Neural cell (in vitro differentiated cells): ENCODE results near the gene MINAR1. TPM values are rescaled to one million over a fixed set of nuclear protein-coding genes. Genes with fewer than 3 reads are reported as not detected.

Experiments used
- H2AFZ ChIP-seq: fragments of 200-600, 300-800 bp; sonication (generic), shearing (Covaris generic); 2 replicates; pipeline ENCODE4 v1.6.0; 2014; ENCODE audit warnings: low read depth, mild to moderate bottlenecking, antibody characterized with exemption, low read length, moderate library complexity
- H3F3A ChIP-seq: fragments of 200-600 bp; shearing (Covaris generic); 2 replicates; pipeline ENCODE4 v1.6.1; 2016; ENCODE audit warnings: mild to moderate bottlenecking, moderate library complexity, mixed read lengths, antibody characterized with exemption, low read length; ENCODE audit not compliant: insufficient read depth, poor library complexity, severe bottlenecking
- H3K27ac ChIP-seq: fragments of 200-600, 300-800 bp; sonication (generic), shearing (Covaris generic); 2 replicates; pipeline ENCODE4 v1.5.1; 2014; ENCODE audit warnings: mild to moderate bottlenecking, low read length, moderate library complexity
- H3K27me3 ChIP-seq: fragments of 300-800, 200-600 bp; sonication (generic), shearing (Covaris generic); 2 replicates; pipeline ENCODE4 v1.6.0; 2014; ENCODE audit warnings: mild to moderate bottlenecking, low read depth, low read length, moderate library complexity; ENCODE audit not compliant: insufficient read depth
- H3K36me3 ChIP-seq: fragments of 300-800, 200-600 bp; sonication (generic), shearing (Covaris generic); 2 replicates; pipeline ENCODE4 v1.5.1; 2014; ENCODE audit warnings: mild to moderate bottlenecking, antibody characterized with exemption, low read length, moderate library complexity; ENCODE audit not compliant: insufficient read depth
- H3K4me2 ChIP-seq: fragments of 300-800, 200-600 bp; sonication (generic), shearing (Covaris generic); 2 replicates; pipeline ENCODE4 v1.6.0; 2014; ENCODE audit warnings: mild to moderate bottlenecking, low read length
- H3K4me3 ChIP-seq: fragments of 300-800, 200-600 bp; sonication (generic), shearing (Covaris generic); 2 replicates; pipeline ENCODE4 v1.5.1; 2014; ENCODE audit warnings: mild to moderate bottlenecking, low read length, moderate library complexity
- H3K79me2 ChIP-seq: fragments of 200-600 bp; shearing (Covaris generic); replicated peaks from 2 replicates; pipeline ENCODE4 v1.6.0; 2014; ENCODE audit warnings: mild to moderate bottlenecking, low read length, moderate library complexity; ENCODE audit not compliant: insufficient read depth
- H3K9ac ChIP-seq: fragments of 300-800, 200-600 bp; sonication (generic), shearing (Covaris generic); 2 replicates; pipeline ENCODE4 v1.6.1; 2016; ENCODE audit warnings: mild to moderate bottlenecking, low read length, mixed read lengths
- H3K9me2 ChIP-seq: fragments of 200-600 bp; shearing (Covaris generic); 2 replicates; pipeline ENCODE4 v1.6.1; 2016; ENCODE audit warnings: mild to moderate bottlenecking, low read length, mixed read lengths; ENCODE audit not compliant: insufficient read depth
- H3K9me3 ChIP-seq: fragments of 200-600, 300-800 bp; sonication (generic), shearing (Covaris generic); 2 replicates; pipeline ENCODE4 v1.6.1; 2016; ENCODE audit warnings: mild to moderate bottlenecking, mixed run types, low read length, moderate library complexity, mixed read lengths
- H4K20me1 ChIP-seq: fragments of 200-600 bp; shearing (Covaris generic); 2 replicates; pipeline ENCODE4 v1.6.1; 2016; ENCODE audit warnings: mild to moderate bottlenecking, mixed run types; ENCODE audit not compliant: insufficient read depth
- CTCF ChIP-seq: fragments of 450-650 bp; IDR thresholded peaks from 2 replicates; pipeline ENCODE4 v1.5.1; 2014; ENCODE audit warnings: antibody characterized with exemption, mild to moderate bottlenecking, moderate library complexity; ENCODE audit not compliant: poor library complexity, severe bottlenecking
- EP300 ChIP-seq: fragments of 450-650 bp; conservative IDR thresholded peaks from 2 replicates; pipeline ENCODE4 v1.6.1; 2014; ENCODE audit warnings: antibody characterized with exemption, mild to moderate bottlenecking, moderate library complexity; ENCODE audit not compliant: poor library complexity, severe bottlenecking
- EZH2 ChIP-seq: fragments of 200-600, 300-800 bp; shearing (Covaris generic), sonication (generic); IDR thresholded peaks from 2 replicates; pipeline ENCODE4 v1.6.1; 2014; ENCODE audit warnings: antibody characterized with exemption, low read length, borderline replicate concordance, mild to moderate bottlenecking; ENCODE audit not compliant: insufficient read depth, poor library complexity, severe bottlenecking
- MXI1 ChIP-seq: fragments of 450-650 bp; conservative IDR thresholded peaks from 2 replicates; pipeline ENCODE4 v1.6.1; 2014; ENCODE audit warnings: antibody characterized with exemption, mild to moderate bottlenecking; ENCODE audit not compliant: poor library complexity, severe bottlenecking
- POLR2AphosphoS5 ChIP-seq: IDR thresholded peaks from 2 replicates; pipeline ENCODE4 v1.6.1; 2012
- RAD21 ChIP-seq: fragments of 450-650 bp; conservative IDR thresholded peaks from 2 replicates; pipeline ENCODE4 v1.6.1; 2014; ENCODE audit warnings: antibody characterized with exemption, mild to moderate bottlenecking, moderate library complexity
- REST ChIP-seq: IDR thresholded peaks from 2 replicates; pipeline ENCODE4 v1.6.1; 2012; ENCODE audit warnings: borderline replicate concordance
- SMC3 ChIP-seq: fragments of 450-650 bp; conservative IDR thresholded peaks from 2 replicates; pipeline ENCODE4 v1.6.1; 2014; ENCODE audit warnings: antibody characterized with exemption, mild to moderate bottlenecking, moderate library complexity; ENCODE audit not compliant: poor library complexity
- TAF1 ChIP-seq: IDR thresholded peaks from 2 replicates; pipeline ENCODE4 v1.6.1; 2012; ENCODE audit warnings: low read depth
- polyA plus RNA-seq: library from polyadenylated mRNA; depleted of rRNA; stranded (reverse); fragments of >200 nt; gene quantifications from 2 replicates; pipeline ENCODE4 v1.2.3, GENCODE V29; 2014

Gene MINAR1
- polyA plus RNA-seq, 1 donor from 2014 or later = 3.1 TPM

- Histone ChIP-seq H3K9me3 (no peaks in the 10 kb centered on the region), H3K79me2 (no peaks in the 10 kb centered on the region), H3K9me2 (no peaks in the 10 kb centered on the region), H4K20me1 (no peaks in the 10 kb centered on the region), H3K27me3 (no peaks in the 10 kb centered on the region), H3K4me2 (no peak overlapping the region), H2AFZ (no peak overlapping the region), H3K4me3 (no peak overlapping the region), H3K36me3 (no peaks in the 10 kb centered on the region), H3K9ac (no peak overlapping the region), H3F3A (no peaks in the 10 kb centered on the region), H3K27ac (no peak overlapping the region)
- no peak for TF ChIP-seq REST
- TF ChIP-seq CTCF = no peak
- TF ChIP-seq EZH2 = no peak
- TF ChIP-seq TAF1 = no peak
- TF ChIP-seq SMC3 = no peak
- TF ChIP-seq MXI1 = no peak
- TF ChIP-seq POLR2AphosphoS5 = no peak
- TF ChIP-seq RAD21 = no peak
- no peak for TF ChIP-seq EP300
These were observed 35.3 kb upstream of the MINAR1 start for GRCh38 chr15:79396850-79397249.

GRCh38 chr15:79397269-79397910 lies 34.7 kb upstream of the MINAR1 start:
- TF ChIP-seq MXI1 (no peak), REST (no peak), SMC3 (no peak), POLR2AphosphoS5 (no peak), EZH2 (no peak), EP300 (no peak), RAD21 (no peak), CTCF (no peak), TAF1 (no peak)
- no peak overlapping the region for H2AFZ ChIP-seq

More at GRCh38 chr15:79397269-79397910, 34.7 kb upstream of the MINAR1 start:
- H3F3A ChIP-seq = no peaks in the 10 kb centered on the region
- no peak overlapping the region for H3K27ac ChIP-seq
- no peak overlapping the region for H3K4me2 ChIP-seq
- H3K79me2 ChIP-seq = no peaks in the 10 kb centered on the region
- no peaks in the 10 kb centered on the region for H4K20me1 ChIP-seq
- H3K36me3 ChIP-seq = no peaks in the 10 kb centered on the region
- no peak overlapping the region for H3K4me3 ChIP-seq
- no peak overlapping the region for H3K9ac ChIP-seq
- H3K9me2 ChIP-seq = no peaks in the 10 kb centered on the region
- H3K27me3 ChIP-seq = no peaks in the 10 kb centered on the region
- no peaks in the 10 kb centered on the region for H3K9me3 ChIP-seq
